HG03342 (cell line): Measurements from ENCODE around the gene NTHL1.

Experiments used
- ATAC-seq: cut with Tn5 transposase; IDR thresholded peaks from one replicate; pipeline ENCODE4 v1.9.1; 2021; ENCODE audit warnings: mild to moderate bottlenecking, moderate library complexity; ENCODE audit not compliant: unreplicated experiment

The NTHL1 gene

GRCh38 chr16:2031081-2031577, 16.5 kb downstream of the NTHL1 start:
- no peak for ATAC-seq

- ATAC-seq = no peak
These were observed 17.6 kb downstream of the NTHL1 start for GRCh38 chr16:2030036-2030435.

- no peak for ATAC-seq
These were observed 18.3 kb downstream of the NTHL1 start for GRCh38 chr16:2029350-2029749.

GRCh38 chr16:2028620-2029220, 18.9 kb downstream of the NTHL1 start:
- no peak for ATAC-seq

- ATAC-seq = no peak
These were observed 19.5 kb downstream of the NTHL1 start for GRCh38 chr16:2028146-2028545.

- no peak for ATAC-seq
These were observed 20.3 kb downstream of the NTHL1 start for GRCh38 chr16:2027024-2028010.

GRCh38 chr16:2026461-2027023, 21.1 kb downstream of the NTHL1 start, which contains the start of gene NHERF2:
Gene NHERF2 (plus strand): TSS chr16:2026902. CDS start chr16:2027006, 104 bp downstream.
- no peak for ATAC-seq

GRCh38 chr16:2025878-2026460, 21.7 kb downstream of the NTHL1 start:
- ATAC-seq = no peak

GRCh38 chr16:2025251-2025650, 22.4 kb downstream of the NTHL1 start:
- no peak for ATAC-seq

GRCh38 chr16:2024032-2024420, 23.6 kb downstream of the NTHL1 start:
- no peak for ATAC-seq

- peak; percentile 72 for ATAC-seq
These were observed 24.3 kb downstream of the NTHL1 start for GRCh38 chr16:2023092-2024031.

GRCh38 chr16:2022723-2023091, 24.9 kb downstream of the NTHL1 start:
- ATAC-seq = peak; percentile 17

GRCh38 chr16:2019921-2020831, 27.5 kb downstream of the NTHL1 start:
- no peak for ATAC-seq

- ATAC-seq = no peak
These were observed 28.1 kb downstream of the NTHL1 start, which contains the start of gene NPW for GRCh38 chr16:2019518-2019920. Gene NPW (plus strand): TSS chr16:2019785.

GRCh38 chr16:2016407-2016922, 31.2 kb downstream of the NTHL1 start:
- ATAC-seq = no peak

- ATAC-seq = no peak
These were observed 31.8 kb downstream of the NTHL1 start for GRCh38 chr16:2015947-2016208.

GRCh38 chr16:2015117-2015946, 32.3 kb downstream of the NTHL1 start:
- ATAC-seq = no peak

GRCh38 chr16:2013527-2013926, 34.1 kb downstream of the NTHL1 start:
- ATAC-seq = no peak
